GM23338 (cell line): ENCODE measurements around the gene SMOC2. TPM values are rescaled to one million over a fixed set of nuclear protein-coding genes. Genes with fewer than 3 reads are reported as not detected.
"Not testable (repeated sequence)": the region's sequence is repeated elsewhere in the genome, so short reads cannot be mapped to it uniquely, and the experiment has no call there.

Source experiments
- ATAC-seq: fragments of 200-7000 bp; cut with Tn5 transposase; 3 replicates; pipeline ENCODE4 v1.9.1; 2020
- DNase-seq: peaks from one replicate; pipeline ENCODE4 v3.0.0-alpha.2; 2015; ENCODE audit warnings: low spot score
- H2AFZ ChIP-seq: fragments of 200-600 bp; sonication (generic); 2 replicates; pipeline ENCODE4 v1.8.0; 2016; ENCODE audit warnings: antibody characterized with exemption, mild to moderate bottlenecking, moderate library complexity
- H3F3A ChIP-seq: fragments of 200-600 bp; sonication (generic); replicated peaks from 2 replicates; pipeline ENCODE4 v1.8.0; 2017; ENCODE audit warnings: antibody characterized with exemption, mixed run types, low read depth
- H3K27ac ChIP-seq: fragments of 200-600 bp; sonication (generic); 2 replicates; pipeline ENCODE4 v1.6.1; 2016; ENCODE audit warnings: low read depth
- H3K27me3 ChIP-seq: fragments of 200-600 bp; sonication (generic); 2 replicates; pipeline ENCODE4 v1.8.0; 2016; ENCODE audit warnings: mild to moderate bottlenecking, mixed run types, moderate library complexity; ENCODE audit not compliant: insufficient read depth
- H3K36me3 ChIP-seq: fragments of 200-600 bp; sonication (generic); 2 replicates; pipeline ENCODE4 v1.8.0; 2016; ENCODE audit warnings: mild to moderate bottlenecking; ENCODE audit not compliant: insufficient read depth
- H3K4me1 ChIP-seq: fragments of 200-600 bp; sonication (generic); 2 replicates; pipeline ENCODE4 v1.8.0; 2016; ENCODE audit warnings: mild to moderate bottlenecking, moderate library complexity; ENCODE audit not compliant: insufficient read depth
- H3K4me2 ChIP-seq: fragments of 200-600 bp; sonication (generic); 2 replicates; pipeline ENCODE4 v1.7.1; 2017; ENCODE audit warnings: mixed run types
- H3K4me3 ChIP-seq: fragments of 200-600 bp; sonication (generic); 2 replicates; pipeline ENCODE4 v1.6.1; 2016; ENCODE audit warnings: mixed run types
- H3K79me2 ChIP-seq: fragments of 200-600 bp; sonication (generic); replicated peaks from 2 replicates; pipeline ENCODE4 v1.8.0; 2017; ENCODE audit warnings: mild to moderate bottlenecking; ENCODE audit not compliant: insufficient read depth
- H3K9me2 ChIP-seq: fragments of 200-600 bp; sonication (generic); 2 replicates; pipeline ENCODE4 v1.8.0; 2017; ENCODE audit not compliant: insufficient read depth
- H4K20me1 ChIP-seq: fragments of 200-600 bp; sonication (generic); replicated peaks from 2 replicates; pipeline ENCODE4 v1.8.0; 2017; ENCODE audit warnings: mild to moderate bottlenecking; ENCODE audit not compliant: insufficient read depth
- H3K27ac Mint-ChIP-seq: 2 replicates; pipeline ENCODE4 v1.8.0; 2020; ENCODE audit warnings: inconsistent platforms, mild to moderate bottlenecking, moderate library complexity, mixed read lengths
- H3K27me3 Mint-ChIP-seq: 3 replicates; pipeline ENCODE4 v1.8.0; 2022; ENCODE audit warnings: low read depth, mild to moderate bottlenecking, moderate library complexity, mixed read lengths, inconsistent platforms; ENCODE audit not compliant: insufficient read depth, poor library complexity
- H3K36me3 Mint-ChIP-seq: 3 replicates; pipeline ENCODE4 v1.8.0; 2021; ENCODE audit warnings: low read depth, mild to moderate bottlenecking, inconsistent platforms, moderate library complexity, mixed read lengths
- H3K4me1 Mint-ChIP-seq: 3 replicates; pipeline ENCODE4 v1.8.0; 2020; ENCODE audit warnings: mild to moderate bottlenecking, inconsistent platforms, mixed read lengths
- H3K4me3 Mint-ChIP-seq: 3 replicates; pipeline ENCODE4 v1.8.0; 2021; ENCODE audit warnings: moderate library complexity, mild to moderate bottlenecking, inconsistent platforms, mixed read lengths
- H3K9me3 Mint-ChIP-seq: 3 replicates; pipeline ENCODE4 v1.8.0; 2020; ENCODE audit warnings: moderate library complexity, mild to moderate bottlenecking, inconsistent platforms, mixed read lengths
- CREB1 ChIP-seq: fragments of 250-450 bp; sonication (Bioruptor Pico); IDR thresholded peaks from 2 replicates; pipeline ENCODE4 v1.5.0; 2020; ENCODE audit warnings: low read depth, mild to moderate bottlenecking, moderate library complexity
- EZH2 ChIP-seq: fragments of 200-600 bp; sonication (generic); IDR thresholded peaks from one replicate; pipeline ENCODE4 v1.8.0; 2017; ENCODE audit warnings: antibody characterized with exemption, mild to moderate bottlenecking, low read depth; ENCODE audit not compliant: unreplicated experiment
- ZNF331 ChIP-seq: fragments of 250-450 bp; sonication (Bioruptor Pico); IDR thresholded peaks from 2 replicates; pipeline ENCODE4 v1.5.0; 2020; ENCODE audit warnings: low read depth, mild to moderate bottlenecking, moderate library complexity
- polyA plus RNA-seq: library from polyadenylated mRNA; unstranded; fragments of >200 nt; fragmentation: Nextera tagmentation; extraction: Ambion mirVana; gene quantifications from 2 replicates; pipeline ENCODE4 v1.2.1, GENCODE V29; 2016
- total RNA-seq: library from RNA; depleted of rRNA; stranded (reverse); fragments of >200 nt; shearing (Covaris generic); gene quantifications from 2 replicates; pipeline ENCODE4 v1.2.3, GENCODE V29; 2014
- TF ChIP-seq, protein P1 (sequence below), 2 experiments: fragments of 200-600 bp in 1 of 2; sonication (generic) in 1 of 2; conservative IDR thresholded peaks; 2 replicates each; pipeline versions ENCODE4 v1.5.1 to v1.6.1; 2016 to 2017; ENCODE audit warnings: antibody characterized with exemption in 2 of 2, low read depth in 2 of 2, mild to moderate bottlenecking in 2 of 2, moderate library complexity in 1 of 2
- TF ChIP-seq, protein P2 (sequence below): IDR thresholded peaks from one replicate; pipeline ENCODE4 v1.6.1; 2018; ENCODE audit warnings: antibody characterized with exemption; ENCODE audit not compliant: unreplicated experiment
- TF ChIP-seq, protein P3 (sequence below): IDR thresholded peaks from 2 replicates; pipeline ENCODE4 v1.6.1; 2016; ENCODE audit warnings: antibody characterized with exemption

The SMOC2 gene
- total and polyA plus RNA-seq, 2 experiments from 2014 or later, result 4.3 to 6.5 TPM

DNA sequence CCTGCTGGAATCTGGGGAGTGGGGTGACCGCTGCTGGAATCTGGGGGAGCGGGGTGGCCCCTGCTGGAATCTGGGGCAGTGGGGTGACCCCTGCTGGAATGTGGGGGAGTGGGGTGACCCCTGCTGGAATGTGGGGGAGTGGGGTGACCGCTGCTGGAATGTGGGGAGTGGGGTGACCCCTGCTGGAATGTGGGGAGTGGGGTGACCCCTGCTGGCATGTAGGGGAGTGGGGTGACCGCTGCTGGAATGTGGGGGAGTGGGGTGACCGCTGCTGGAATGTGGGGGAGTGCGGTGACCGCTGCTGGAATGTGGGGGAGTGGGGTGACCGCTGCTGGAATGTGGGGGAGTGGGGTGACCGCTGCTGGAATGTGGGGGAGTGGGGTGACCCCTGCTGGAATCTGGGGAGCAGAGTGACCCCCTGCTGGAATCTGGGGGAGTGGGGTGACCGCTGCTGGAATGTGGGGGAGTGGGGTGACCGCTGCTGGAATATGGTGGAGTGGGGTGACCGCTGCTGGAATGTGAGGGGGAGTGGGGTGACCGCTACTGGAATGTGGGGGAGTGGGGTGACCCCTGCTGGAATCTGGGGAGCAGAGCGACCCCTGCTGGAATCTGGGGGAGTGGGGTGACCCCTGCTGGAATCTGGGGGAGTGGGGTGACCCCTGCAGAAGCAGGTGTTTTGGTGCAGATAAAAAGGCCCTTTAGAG is 97.4 kb downstream of the SMOC2 start:
- H3K4me2 ChIP-seq, H3K79me2 ChIP-seq, H3K9me3 Mint-ChIP-seq, DNase-seq, H3K9me2 ChIP-seq, H3K36me3 Mint-ChIP-seq, H3K36me3 ChIP-seq, H4K20me1 ChIP-seq, H3F3A ChIP-seq, H2AFZ ChIP-seq, H3K4me3 Mint-ChIP-seq, H3K27me3 ChIP-seq, ATAC-seq, H3K27ac ChIP-seq, H3K4me3 ChIP-seq: not testable (repeated sequence)
- H3K4me1 Mint-ChIP-seq, result peaks cover 47% of the 10 kb centered on the region
- TF ChIP-seq, protein P1, sequence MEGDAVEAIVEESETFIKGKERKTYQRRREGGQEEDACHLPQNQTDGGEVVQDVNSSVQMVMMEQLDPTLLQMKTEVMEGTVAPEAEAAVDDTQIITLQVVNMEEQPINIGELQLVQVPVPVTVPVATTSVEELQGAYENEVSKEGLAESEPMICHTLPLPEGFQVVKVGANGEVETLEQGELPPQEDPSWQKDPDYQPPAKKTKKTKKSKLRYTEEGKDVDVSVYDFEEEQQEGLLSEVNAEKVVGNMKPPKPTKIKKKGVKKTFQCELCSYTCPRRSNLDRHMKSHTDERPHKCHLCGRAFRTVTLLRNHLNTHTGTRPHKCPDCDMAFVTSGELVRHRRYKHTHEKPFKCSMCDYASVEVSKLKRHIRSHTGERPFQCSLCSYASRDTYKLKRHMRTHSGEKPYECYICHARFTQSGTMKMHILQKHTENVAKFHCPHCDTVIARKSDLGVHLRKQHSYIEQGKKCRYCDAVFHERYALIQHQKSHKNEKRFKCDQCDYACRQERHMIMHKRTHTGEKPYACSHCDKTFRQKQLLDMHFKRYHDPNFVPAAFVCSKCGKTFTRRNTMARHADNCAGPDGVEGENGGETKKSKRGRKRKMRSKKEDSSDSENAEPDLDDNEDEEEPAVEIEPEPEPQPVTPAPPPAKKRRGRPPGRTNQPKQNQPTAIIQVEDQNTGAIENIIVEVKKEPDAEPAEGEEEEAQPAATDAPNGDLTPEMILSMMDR (conservative IDR thresholded peaks at IDR 0.05; ENCODE audit: low read depth in 2 of 2), result peak; percentile 16 to 61; a peak in 3 of 4 replicates
- peaks cover 12% of the 10 kb centered on the region for H3K4me1 ChIP-seq
- H3K27me3 Mint-ChIP-seq, result peaks cover 11% of the 10 kb centered on the region
- H3K27ac Mint-ChIP-seq, result peak overlapping the region; percentile 70; the same call in 1 of the 2 replicates

DNA sequence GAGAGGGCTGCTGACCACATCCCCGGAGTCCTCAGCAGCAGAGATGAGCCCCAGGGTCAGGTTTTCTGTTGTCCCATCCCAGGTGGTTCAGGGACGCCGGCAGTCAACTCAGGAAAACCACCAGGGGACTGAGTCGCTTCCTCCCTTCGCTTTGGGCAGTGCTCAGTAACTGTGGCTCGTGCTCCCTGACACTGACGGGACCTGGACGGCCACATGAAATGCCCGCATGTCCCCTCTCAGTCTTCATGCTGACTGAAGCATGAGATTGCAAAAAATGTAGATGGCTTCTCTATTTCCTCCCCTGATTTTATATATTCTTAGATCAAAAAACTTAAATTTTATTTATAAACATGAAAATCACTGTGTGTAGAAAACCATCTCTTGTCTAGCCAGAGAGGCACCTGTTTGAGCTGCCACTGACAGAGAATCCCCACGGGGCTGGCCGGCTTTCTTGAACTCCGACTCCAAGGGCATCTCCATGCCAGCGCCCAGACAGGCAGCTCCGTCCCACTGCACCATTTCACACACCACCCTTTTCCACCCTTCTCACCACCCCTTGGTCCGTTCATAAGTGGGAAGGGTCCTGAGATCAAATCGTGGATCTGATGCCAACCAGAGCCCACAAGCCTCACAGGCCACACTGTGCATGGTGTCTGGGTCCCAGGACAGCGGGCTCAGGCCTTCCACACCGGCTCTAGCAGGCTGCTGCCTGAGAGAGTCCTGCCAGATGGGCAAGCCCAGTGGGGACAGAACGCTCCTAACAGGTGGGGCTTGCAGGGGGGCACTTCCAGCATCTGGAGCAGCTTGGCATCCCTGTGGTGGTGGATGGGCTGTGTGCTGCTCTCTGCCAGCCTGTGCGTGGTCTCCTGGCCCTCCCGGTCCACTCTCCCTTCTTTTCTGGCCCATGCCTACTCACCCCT is 98.2 kb downstream of the SMOC2 start:
- no peak overlapping the region for H3K27ac ChIP-seq
- H3K4me3 ChIP-seq, result no peak overlapping the region
- no peak for ATAC-seq
- peaks cover 12% of the 10 kb centered on the region for H3K4me1 ChIP-seq
- H3K36me3 Mint-ChIP-seq, result no peaks in the 10 kb centered on the region
- peaks cover 47% of the 10 kb centered on the region for H3K4me1 Mint-ChIP-seq
- H3K9me3 Mint-ChIP-seq, result no peaks in the 10 kb centered on the region
- H3K9me2 ChIP-seq, result no peaks in the 10 kb centered on the region
- no peak overlapping the region; the same call in 2 of the 3 replicates for H3K4me3 Mint-ChIP-seq
- no peaks in the 10 kb centered on the region for H4K20me1 ChIP-seq
- H3K27ac Mint-ChIP-seq, result peak overlapping the region; percentile 70
- no peak overlapping the region for H2AFZ ChIP-seq
- H3K27me3 Mint-ChIP-seq, result peaks cover 11% of the 10 kb centered on the region
- no peak overlapping the region for H3K4me2 ChIP-seq
- DNase-seq, result no peak
- no peaks in the 10 kb centered on the region for H3K79me2 ChIP-seq
- H3F3A ChIP-seq, result no peaks in the 10 kb centered on the region
- H3K27me3 ChIP-seq, result no peaks in the 10 kb centered on the region
- no peaks in the 10 kb centered on the region for H3K36me3 ChIP-seq
- no peak for TF ChIP-seq EZH2
- no peak for TF ChIP-seq CREB1 (CRISPR knock-in tag)
- TF ChIP-seq, protein P2, sequence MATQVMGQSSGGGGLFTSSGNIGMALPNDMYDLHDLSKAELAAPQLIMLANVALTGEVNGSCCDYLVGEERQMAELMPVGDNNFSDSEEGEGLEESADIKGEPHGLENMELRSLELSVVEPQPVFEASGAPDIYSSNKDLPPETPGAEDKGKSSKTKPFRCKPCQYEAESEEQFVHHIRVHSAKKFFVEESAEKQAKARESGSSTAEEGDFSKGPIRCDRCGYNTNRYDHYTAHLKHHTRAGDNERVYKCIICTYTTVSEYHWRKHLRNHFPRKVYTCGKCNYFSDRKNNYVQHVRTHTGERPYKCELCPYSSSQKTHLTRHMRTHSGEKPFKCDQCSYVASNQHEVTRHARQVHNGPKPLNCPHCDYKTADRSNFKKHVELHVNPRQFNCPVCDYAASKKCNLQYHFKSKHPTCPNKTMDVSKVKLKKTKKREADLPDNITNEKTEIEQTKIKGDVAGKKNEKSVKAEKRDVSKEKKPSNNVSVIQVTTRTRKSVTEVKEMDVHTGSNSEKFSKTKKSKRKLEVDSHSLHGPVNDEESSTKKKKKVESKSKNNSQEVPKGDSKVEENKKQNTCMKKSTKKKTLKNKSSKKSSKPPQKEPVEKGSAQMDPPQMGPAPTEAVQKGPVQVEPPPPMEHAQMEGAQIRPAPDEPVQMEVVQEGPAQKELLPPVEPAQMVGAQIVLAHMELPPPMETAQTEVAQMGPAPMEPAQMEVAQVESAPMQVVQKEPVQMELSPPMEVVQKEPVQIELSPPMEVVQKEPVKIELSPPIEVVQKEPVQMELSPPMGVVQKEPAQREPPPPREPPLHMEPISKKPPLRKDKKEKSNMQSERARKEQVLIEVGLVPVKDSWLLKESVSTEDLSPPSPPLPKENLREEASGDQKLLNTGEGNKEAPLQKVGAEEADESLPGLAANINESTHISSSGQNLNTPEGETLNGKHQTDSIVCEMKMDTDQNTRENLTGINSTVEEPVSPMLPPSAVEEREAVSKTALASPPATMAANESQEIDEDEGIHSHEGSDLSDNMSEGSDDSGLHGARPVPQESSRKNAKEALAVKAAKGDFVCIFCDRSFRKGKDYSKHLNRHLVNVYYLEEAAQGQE, result no peak
- TF ChIP-seq ZNF331, result no peak
- TF ChIP-seq, protein P3, sequence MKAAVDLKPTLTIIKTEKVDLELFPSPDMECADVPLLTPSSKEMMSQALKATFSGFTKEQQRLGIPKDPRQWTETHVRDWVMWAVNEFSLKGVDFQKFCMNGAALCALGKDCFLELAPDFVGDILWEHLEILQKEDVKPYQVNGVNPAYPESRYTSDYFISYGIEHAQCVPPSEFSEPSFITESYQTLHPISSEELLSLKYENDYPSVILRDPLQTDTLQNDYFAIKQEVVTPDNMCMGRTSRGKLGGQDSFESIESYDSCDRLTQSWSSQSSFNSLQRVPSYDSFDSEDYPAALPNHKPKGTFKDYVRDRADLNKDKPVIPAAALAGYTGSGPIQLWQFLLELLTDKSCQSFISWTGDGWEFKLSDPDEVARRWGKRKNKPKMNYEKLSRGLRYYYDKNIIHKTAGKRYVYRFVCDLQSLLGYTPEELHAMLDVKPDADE, result no peak
